ENCODE results near the gene UBE2E3. TPM values are rescaled to one million over a fixed set of nuclear protein-coding genes. Genes with fewer than 3 reads are reported as not detected.

UBE2E3 gene
- total RNA-seq, 4 donors from 2014 or later: 55.5 to 131 (median 99.0) TPM

DNA sequence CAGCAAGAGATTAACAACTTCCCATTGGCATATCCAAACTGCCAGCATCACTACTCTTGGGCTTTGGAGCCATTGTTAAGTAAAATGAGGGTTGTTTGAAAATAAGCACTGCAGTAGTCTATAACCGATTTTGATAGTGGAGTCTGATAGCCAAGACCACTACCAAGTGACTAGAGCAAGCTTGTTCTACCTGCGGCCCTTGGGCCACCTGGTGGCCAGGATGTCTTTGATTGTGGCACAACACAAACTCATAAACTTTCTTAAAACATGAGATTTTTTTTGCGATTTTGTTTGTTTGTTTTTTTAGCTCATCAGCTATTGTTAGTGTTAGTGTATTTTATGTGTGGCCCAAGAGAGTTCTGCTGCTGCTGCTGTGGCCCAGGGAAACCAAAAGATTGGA, 11.0 kb downstream of the UBE2E3 start:
- Histone ChIP-seq H3K27ac (no peak overlapping the region), H3K4me3 (no peak overlapping the region), H3K9me3 (no peaks in the 10 kb centered on the region), H3K27me3 (no peaks in the 10 kb centered on the region), H3K36me3 (no peaks in the 10 kb centered on the region), H3K4me1 (peaks cover 0 to 52% (median 0%) of the 10 kb centered on the region in 4 donors)
- no peak for DNase-seq (ENCODE audit: low spot score in 2 of 2)
- WGBS, 2 donors: 91 to 93% methylated on average over 3 of the region's 3 CpGs
- no peak for TF ChIP-seq EP300 (IDR thresholded peaks at IDR 0.05)
- TF ChIP-seq, protein P1, sequence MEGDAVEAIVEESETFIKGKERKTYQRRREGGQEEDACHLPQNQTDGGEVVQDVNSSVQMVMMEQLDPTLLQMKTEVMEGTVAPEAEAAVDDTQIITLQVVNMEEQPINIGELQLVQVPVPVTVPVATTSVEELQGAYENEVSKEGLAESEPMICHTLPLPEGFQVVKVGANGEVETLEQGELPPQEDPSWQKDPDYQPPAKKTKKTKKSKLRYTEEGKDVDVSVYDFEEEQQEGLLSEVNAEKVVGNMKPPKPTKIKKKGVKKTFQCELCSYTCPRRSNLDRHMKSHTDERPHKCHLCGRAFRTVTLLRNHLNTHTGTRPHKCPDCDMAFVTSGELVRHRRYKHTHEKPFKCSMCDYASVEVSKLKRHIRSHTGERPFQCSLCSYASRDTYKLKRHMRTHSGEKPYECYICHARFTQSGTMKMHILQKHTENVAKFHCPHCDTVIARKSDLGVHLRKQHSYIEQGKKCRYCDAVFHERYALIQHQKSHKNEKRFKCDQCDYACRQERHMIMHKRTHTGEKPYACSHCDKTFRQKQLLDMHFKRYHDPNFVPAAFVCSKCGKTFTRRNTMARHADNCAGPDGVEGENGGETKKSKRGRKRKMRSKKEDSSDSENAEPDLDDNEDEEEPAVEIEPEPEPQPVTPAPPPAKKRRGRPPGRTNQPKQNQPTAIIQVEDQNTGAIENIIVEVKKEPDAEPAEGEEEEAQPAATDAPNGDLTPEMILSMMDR (IDR thresholded peaks at IDR 0.05): no peak
- TF ChIP-seq POLR2A (IDR thresholded peaks at IDR 0.05): no peak

GRCh38 chr2:180991820-180992219, 11.4 kb downstream of the UBE2E3 start:
- H3K4me3 ChIP-seq: no peak overlapping the region
- no peak overlapping the region for H3K27ac ChIP-seq
- peaks cover 0 to 47% (median 0%) of the 10 kb centered on the region in 4 donors for H3K4me1 ChIP-seq
- TF ChIP-seq, protein P1 (IDR thresholded peaks at IDR 0.05): no peak
- H3K36me3 ChIP-seq: no peaks in the 10 kb centered on the region
- H3K9me3 ChIP-seq: no peaks in the 10 kb centered on the region
- no peak for DNase-seq (ENCODE audit: low spot score in 2 of 2)
- 68 to 69% methylated on average over 4 of the region's 4 CpGs for WGBS, 2 donors
- H3K27me3 ChIP-seq: no peaks in the 10 kb centered on the region

- 50 to 52% methylated on average over 2 of the region's 2 CpGs for WGBS, 2 donors
- Histone ChIP-seq H3K27me3 (no peaks in the 10 kb centered on the region), H3K4me1 (peaks cover 0 to 51% (median 0%) of the 10 kb centered on the region in 4 donors), H3K36me3 (no peaks in the 10 kb centered on the region), H3K27ac (no peak overlapping the region), H3K9me3 (no peaks in the 10 kb centered on the region), H3K4me3 (no peak overlapping the region)
- DNase-seq (ENCODE audit: low spot score in 2 of 2): no peak
- no peak for TF ChIP-seq EP300 (IDR thresholded peaks at IDR 0.05)
- TF ChIP-seq POLR2A (IDR thresholded peaks at IDR 0.05): no peak
- TF ChIP-seq, protein P1 (IDR thresholded peaks at IDR 0.05): no peak
Observed at GRCh38 chr2:180992994-180993393, 12.6 kb downstream of the UBE2E3 start.

DNA sequence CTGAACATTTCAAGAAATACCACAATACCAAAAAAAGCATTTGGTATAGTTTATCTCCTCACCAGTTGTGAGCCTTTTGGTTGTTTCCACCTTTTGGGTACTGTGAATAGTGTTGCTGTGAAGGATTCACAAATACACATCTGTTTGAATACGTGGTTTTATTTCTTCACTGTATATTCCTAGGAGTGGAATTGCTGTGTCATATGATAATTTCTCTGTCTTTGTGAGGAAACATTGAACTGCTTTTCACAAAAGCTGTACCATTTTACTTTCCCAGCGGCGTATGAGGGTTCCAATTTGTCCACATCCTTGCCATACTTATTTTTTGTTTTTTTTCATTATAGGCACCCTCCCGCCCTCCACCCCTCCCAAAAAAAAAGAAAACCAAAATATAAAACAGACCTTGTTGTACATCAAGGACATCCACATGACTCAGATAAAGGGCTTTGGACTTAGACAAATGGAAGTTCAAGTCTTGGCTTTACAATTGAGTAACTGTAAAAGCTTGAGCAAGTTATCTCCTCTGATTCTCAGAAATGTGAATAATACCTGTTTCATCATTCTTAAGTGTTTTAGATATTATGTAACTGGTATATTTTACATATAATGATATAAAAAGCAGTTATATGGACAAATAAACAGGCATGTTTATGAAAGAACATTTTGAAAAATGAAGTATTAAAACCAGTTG, 19.0 kb downstream of the UBE2E3 start:
- DNase-seq (ENCODE audit: low spot score in 2 of 2): no peak
- peaks cover 0 to 35% (median 0%) of the 10 kb centered on the region in 4 donors for H3K4me1 ChIP-seq
- H3K4me3 ChIP-seq: no peak overlapping the region
- WGBS, 2 donors: 84 to 91% methylated on average over 4 of the region's 4 CpGs
- TF ChIP-seq, protein P1 (IDR thresholded peaks at IDR 0.05): no peak
- TF ChIP-seq EP300 (IDR thresholded peaks at IDR 0.05) (no peak), POLR2A (IDR thresholded peaks at IDR 0.05) (no peak)
- H3K27me3 ChIP-seq: no peaks in the 10 kb centered on the region
- no peaks in the 10 kb centered on the region for H3K9me3 ChIP-seq
- no peaks in the 10 kb centered on the region for H3K36me3 ChIP-seq
- no peak overlapping the region for H3K27ac ChIP-seq

DNA sequence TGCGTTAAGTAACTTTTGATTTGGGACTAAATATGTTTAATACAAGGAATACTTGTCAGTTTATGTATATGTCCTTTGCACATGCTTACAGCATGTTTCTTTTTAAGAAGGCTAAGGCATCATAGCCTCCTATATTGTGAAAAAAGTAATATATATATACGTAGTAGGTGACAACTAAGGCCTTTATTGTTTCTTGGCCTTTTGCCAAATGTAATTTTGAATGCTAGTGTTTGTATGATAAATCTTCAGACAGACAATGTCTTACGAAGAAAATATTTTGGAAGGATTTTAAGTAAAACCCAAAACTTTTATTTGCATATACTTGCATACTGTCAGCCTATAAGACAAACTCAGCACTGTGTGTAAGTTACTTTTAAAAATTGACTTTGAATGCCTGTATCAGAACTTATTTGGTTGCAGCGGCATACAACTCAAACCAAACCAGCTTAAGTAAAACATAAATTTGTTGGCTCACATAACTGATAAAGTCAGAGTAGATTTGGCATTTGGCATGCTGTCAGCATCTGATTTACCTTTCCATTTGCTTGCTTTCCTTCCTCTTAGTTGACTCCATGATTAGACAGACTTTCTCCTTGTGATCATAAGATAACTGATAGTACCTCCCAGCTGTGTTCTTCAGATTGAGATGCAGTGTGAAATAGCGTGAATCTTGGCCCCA, 24.4 kb downstream of the UBE2E3 start:
- Histone ChIP-seq H3K27me3 (no peaks in the 10 kb centered on the region), H3K4me1 (peaks cover 0 to 54% (median 2%) of the 10 kb centered on the region in 4 donors), H3K27ac (no peak overlapping the region), H3K4me3 (no peak overlapping the region), H3K36me3 (no peaks in the 10 kb centered on the region), H3K9me3 (no peaks in the 10 kb centered on the region)
- TF ChIP-seq, protein P1 (IDR thresholded peaks at IDR 0.05): no peak
- no peak for TF ChIP-seq EP300 (IDR thresholded peaks at IDR 0.05)
- no peak for TF ChIP-seq POLR2A (IDR thresholded peaks at IDR 0.05)
- 83 to 87% methylated on average over 5 of the region's 5 CpGs for WGBS, 2 donors
- no peak for DNase-seq (ENCODE audit: low spot score in 2 of 2)
